Urinary bladder (tissue), 4 donors: ENCODE data around the gene FHOD3. TPM values are rescaled to one million over a fixed set of nuclear protein-coding genes. Genes with fewer than 3 reads are reported as not detected.
"Not testable (repeated sequence)": the region's sequence is repeated elsewhere in the genome, so short reads cannot be mapped to it uniquely, and the experiment has no call there.

Source experiments
- DNase-seq: peaks from one replicate; pipeline ENCODE4 v3.0.0-alpha.2; 2015; ENCODE audit errors: extremely low spot score
- H3K27ac ChIP-seq: one replicate; pipeline ENCODE4 v1.5.1; 2013; ENCODE audit warnings: low read depth, mild to moderate bottlenecking, moderate library complexity
- H3K36me3 ChIP-seq: one replicate; pipeline ENCODE4 v1.6.1; 2013; ENCODE audit warnings: mild to moderate bottlenecking, moderate library complexity; ENCODE audit not compliant: insufficient read depth
- H3K4me1 ChIP-seq: one replicate; pipeline ENCODE4 v1.6.1; 2013; ENCODE audit warnings: mild to moderate bottlenecking, moderate library complexity; ENCODE audit not compliant: insufficient read depth
- H3K4me3 ChIP-seq: one replicate; pipeline ENCODE4 v1.5.1; 2013; ENCODE audit warnings: low read depth, low read length
- WGBS: extraction: QIAGEN DNeasy Blood & Tissue Kit; methylation state at CpG from one replicate; pipeline ENCODE4 v1.1.7; 2013; 5-methylcytosine and 5-hydroxymethylcytosine counted together
- polyA plus RNA-seq: library from polyadenylated mRNA; stranded (reverse); fragments of 200-250 nt; gene quantifications from one replicate; pipeline ENCODE4 v1.2.3, GENCODE V29; 2013
- total RNA-seq: library from RNA; depleted of rRNA; stranded (reverse); fragments of >200 nt; gene quantifications from one replicate; pipeline ENCODE4 v1.2.3, GENCODE V29; 2014
- donor health status: healthy with polysubstance abuse.
- donor health status: healthy.

Gene FHOD3
- total and polyA plus RNA-seq, 2 donors, result 27.2 to 35.4 TPM

DNA sequence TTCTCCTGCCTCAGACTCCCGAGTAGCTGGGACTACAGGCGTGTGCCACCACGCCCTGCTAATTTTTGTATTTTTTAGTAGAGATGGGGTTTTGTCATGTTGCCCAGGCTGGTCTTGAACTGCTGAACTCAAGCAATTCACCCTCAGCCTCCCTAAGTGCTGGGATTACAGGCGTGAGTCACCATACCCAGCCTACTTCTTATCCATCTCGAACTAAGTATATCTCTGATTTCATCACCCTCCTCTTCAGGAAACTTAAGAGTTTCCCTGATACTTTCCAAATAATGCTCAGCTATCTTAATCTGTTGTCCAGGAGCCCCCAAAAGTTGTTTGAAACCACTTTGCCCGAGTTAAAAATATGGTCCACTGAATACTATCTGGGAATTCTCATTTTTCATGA, 59.2 kb downstream of the FHOD3 start:
- not testable (repeated sequence) for H3K4me3 ChIP-seq, H3K4me1 ChIP-seq, H3K36me3 ChIP-seq, DNase-seq, H3K27ac ChIP-seq
- WGBS, result 90% methylated on average over 6 of the region's 6 CpGs

DNA sequence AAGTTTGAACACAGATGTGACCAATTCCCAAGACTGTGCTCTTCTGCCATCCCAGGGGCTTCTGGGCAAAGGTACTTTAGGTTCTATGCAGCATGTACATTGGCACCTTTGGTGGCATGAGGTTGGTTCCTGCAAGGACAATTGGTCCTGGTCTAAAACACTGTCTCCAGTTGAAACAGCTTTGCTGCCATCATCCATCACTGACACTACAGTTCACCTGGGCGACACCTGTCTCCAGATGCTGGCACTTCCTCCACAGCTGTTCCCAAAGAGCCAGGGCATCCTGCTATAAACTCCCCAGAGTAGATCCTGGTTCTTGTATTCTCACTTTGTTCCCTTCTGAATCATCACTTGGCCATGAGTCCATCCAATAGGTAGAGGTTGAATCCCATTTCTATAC, 60.6 kb downstream of the FHOD3 start:
- 96% methylated on average over 1 of the region's 1 CpG for WGBS
- H3K27ac ChIP-seq, result no peak overlapping the region
- H3K4me1 ChIP-seq, result no peaks in the 10 kb centered on the region
- H3K36me3 ChIP-seq, result no peaks in the 10 kb centered on the region
- DNase-seq, result no peak
- no peak overlapping the region for H3K4me3 ChIP-seq

DNA sequence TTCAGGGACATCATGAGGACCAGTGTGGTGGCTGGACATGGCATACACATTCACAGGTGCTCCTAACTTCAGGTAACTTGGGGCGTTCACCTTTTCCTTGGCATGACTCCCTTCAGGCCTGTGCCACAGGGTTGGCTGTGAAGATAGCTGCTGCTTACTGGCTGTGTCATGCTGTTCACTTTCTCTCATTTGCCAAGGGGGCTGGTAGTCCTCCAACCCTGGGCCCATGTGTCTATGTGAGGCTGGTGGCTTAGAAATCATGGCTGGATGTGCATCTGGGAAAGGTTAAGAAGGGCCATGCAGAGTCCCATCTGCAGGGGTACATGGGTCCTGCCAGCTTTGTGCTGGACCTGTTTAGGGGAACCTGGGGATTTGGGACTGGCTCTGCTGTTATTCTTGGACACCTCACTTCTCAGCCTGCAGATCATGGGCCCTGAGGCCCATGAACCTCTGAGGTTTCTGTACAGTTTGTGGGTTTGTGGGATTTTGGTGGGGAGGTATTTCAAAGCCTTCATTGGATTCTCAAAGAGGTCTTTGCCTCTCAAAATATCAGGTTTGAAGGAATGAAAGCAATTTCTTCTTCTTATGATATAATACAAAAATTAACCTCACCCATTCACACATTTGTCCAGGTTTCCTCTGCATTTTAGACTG, 62.9 kb downstream of the FHOD3 start:
- H3K27ac ChIP-seq, result no peak overlapping the region
- no peak for DNase-seq
- WGBS, result 96% methylated on average over 1 of the region's 1 CpG
- no peak overlapping the region for H3K4me3 ChIP-seq
- H3K4me1 ChIP-seq, result no peaks in the 10 kb centered on the region
- H3K36me3 ChIP-seq, result no peaks in the 10 kb centered on the region

DNA sequence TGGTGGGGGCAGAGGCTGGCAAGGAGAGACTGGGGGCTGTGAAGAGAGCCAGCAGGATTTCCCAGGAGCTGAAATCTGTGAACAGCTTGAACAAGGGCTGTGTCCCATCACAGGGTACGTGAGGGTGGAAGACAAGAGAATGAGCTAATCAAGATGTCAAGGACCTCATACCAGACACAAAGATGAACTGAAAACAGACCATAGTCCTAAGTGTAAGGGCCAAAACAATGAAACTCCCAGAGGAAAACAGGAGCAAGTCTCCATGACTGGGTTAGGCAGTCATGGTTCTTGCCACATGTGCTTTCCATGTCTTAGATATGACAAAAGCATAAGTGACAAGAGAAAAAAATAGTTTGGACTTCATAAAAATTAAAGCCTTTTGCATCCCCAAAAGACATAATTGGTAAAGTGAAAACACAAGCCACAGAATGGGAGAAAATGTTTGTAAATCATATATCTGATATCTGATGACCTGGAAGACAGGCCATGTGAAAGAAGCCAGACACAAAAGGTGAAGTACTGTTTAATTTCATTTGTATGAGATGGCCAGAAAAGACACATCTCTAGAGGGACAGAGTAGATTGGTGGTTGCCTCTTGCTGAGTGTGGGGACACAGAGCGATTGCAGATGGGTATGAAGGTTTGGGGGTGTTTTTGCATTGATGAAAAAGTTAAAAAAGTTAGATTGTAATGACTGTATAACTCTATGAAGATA, 67.6 kb downstream of the FHOD3 start:
- H3K36me3 ChIP-seq, result no peaks in the 10 kb centered on the region
- DNase-seq, result no peak
- H3K27ac ChIP-seq, result no peak overlapping the region

DNA sequence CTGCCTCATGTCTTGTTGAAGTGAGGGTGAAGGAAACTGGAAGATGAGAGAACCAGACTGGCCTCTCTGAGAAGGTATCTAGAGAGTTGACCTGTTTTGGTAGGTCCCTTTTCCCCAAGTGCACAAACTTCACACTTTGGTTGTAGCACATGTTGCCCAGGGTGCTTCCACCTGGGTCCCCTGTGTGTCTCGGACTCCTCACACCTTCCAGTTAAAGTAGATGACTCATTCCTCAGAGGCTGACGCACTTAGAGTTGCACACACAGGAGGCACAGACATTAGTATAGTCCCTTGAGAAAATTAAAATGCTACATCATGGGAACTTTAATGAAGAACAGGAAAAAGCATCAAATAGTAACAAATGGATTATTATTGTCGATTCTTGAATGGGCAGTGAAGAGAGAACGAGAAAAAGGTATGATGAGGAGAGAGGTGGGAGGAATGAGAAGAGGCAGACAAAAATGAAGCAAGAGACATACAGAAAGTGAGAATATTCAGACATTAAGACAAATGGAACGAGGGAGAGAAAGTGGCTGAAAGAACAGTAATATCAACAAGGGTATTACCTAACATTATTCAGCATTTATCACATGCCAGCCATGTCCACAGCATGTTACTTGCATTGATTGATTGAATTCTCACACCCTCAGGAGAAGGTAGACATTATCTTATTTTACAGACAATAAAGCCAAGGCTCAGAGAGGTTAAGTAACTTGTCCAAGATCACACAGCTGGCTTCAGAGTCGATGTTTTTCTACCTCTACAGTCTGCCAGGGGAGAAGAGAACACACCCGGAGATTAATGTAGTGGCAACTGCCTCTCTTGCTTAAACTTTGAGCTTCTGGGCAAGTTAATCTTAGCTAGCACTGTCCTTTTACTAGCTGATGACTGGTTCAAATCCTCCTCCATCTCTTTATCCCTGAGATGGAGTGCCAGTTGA, 68.6 kb downstream of the FHOD3 start:
- 91% methylated on average over 7 of the region's 7 CpGs for WGBS
- H3K4me3 ChIP-seq, result no peak overlapping the region
- no peaks in the 10 kb centered on the region for H3K36me3 ChIP-seq
- no peaks in the 10 kb centered on the region for H3K4me1 ChIP-seq
- H3K27ac ChIP-seq, result no peak overlapping the region
- DNase-seq, result no peak

More for the DNA sequence above, 67.6 kb downstream of the FHOD3 start:
- no peak overlapping the region for H3K4me3 ChIP-seq
- 89% methylated on average over 2 of the region's 2 CpGs for WGBS
- no peaks in the 10 kb centered on the region for H3K4me1 ChIP-seq

DNA sequence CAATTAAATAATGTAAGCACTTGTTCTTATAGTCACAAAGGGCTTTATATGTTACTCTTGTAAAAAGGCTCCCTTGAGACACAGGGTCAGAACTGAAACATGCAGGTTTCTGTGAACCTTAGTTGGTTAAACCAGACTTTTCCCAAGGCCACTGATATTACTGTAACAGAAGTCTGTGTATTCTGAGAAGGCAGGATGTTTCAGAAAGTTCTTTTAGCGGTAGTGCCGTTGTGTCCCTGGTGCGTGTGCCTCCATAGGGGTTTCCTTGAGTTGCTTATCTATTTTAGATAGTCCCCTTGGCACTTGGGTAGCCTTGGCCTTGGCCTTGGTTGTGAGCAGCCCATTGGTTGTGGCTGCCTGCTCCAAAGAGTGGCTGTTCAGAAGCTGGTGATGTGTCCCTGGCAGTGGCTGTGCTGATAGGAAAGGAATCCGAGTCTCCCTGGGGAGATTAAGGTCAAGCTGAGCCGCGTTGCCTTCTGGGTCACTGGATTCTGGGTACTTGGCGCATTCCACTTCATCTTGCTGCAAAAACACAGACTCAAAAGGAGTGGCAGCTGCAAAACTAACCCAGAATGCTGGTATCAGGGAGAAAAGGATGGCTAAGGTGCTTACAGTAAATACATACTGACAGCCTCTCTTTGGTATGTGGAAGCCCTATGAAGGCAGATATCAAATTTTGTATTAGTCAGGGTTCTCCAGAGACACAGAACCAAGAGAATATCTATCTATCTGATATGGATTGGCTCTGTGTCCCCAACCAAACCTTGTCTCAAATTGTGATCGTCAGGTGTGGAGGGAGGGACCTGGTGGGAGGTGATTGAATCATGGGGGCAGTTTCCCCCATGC, 69.7 kb downstream of the FHOD3 start:
- no peaks in the 10 kb centered on the region for H3K4me1 ChIP-seq
- 59% methylated on average over 8 of the region's 8 CpGs for WGBS
- no peak overlapping the region for H3K4me3 ChIP-seq
- H3K36me3 ChIP-seq, result no peaks in the 10 kb centered on the region
- no peak for DNase-seq
- H3K27ac ChIP-seq, result no peak overlapping the region

DNA sequence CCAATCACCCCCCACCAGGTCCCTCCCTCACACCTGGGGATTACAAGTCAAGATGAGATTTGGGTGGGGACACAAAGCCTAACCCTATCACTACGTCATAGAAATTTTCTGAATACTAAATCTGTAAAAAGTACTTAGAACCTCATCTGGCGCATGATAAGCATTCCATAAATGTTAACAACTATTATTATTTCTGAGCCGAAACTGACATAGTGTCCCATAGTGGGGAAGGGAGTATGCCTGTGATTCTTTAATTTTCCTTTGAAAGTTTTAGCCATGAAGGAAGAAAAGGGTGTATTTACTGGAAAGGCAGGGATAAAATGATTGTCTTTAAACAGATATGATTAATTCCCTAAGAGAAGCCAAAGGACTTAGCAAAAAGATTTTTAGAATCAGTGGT, 71.4 kb downstream of the FHOD3 start:
- Histone ChIP-seq H3K4me1 (no peaks in the 10 kb centered on the region), H3K27ac (no peak overlapping the region), H3K36me3 (no peaks in the 10 kb centered on the region), H3K4me3 (no peak overlapping the region)
- 75% methylated on average over 3 of the region's 3 CpGs for WGBS
- DNase-seq, result no peak

DNA sequence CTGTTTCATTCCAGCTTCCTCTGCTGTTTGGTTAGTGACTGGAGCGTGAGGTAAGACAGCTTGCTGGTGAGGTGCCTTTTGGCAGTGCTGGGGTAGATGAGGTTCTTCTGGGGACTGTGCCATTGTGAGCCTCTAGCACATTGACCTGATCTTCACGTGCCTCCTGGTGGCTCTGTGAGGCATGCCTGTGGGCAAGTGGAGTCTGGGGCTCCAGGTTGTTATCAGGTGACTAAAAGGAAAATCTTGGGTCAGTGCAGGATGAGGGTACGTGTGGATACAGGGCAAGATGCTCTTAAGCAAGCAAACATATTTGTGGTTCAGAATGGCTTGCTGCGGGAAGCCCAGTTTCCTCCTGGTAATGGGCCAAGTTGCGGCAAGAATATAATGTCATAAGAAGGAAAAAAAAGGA, 75.4 kb downstream of the FHOD3 start:
- DNase-seq, result no peak
- Histone ChIP-seq H3K27ac (no peak overlapping the region), H3K4me3 (no peak overlapping the region), H3K4me1 (no peaks in the 10 kb centered on the region), H3K36me3 (no peaks in the 10 kb centered on the region)
- WGBS, result 76% methylated on average over 5 of the region's 5 CpGs

DNA sequence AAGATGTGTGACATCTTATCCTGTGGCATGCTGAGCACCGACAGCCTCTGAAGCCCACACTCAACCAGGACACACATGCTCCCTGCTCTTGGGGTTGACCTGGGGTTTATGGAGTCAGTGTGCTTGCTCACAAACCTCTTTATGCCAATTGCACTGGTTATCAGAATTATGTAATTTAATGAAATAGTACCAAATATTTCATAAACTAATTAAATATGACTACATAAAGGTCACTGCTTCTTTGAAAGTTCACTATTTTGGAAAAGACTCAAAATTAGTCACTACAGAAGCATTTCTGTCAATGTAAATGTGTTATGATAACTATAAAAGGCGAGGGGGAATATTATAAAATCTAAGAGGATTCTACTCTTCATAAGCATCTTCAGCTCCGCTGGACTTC, 76.7 kb downstream of the FHOD3 start:
- Histone ChIP-seq H3K4me3 (no peak overlapping the region), H3K4me1 (no peaks in the 10 kb centered on the region), H3K36me3 (no peaks in the 10 kb centered on the region), H3K27ac (no peak overlapping the region)
- WGBS, result 75% methylated on average over 3 of the region's 3 CpGs
- DNase-seq, result no peak

DNA sequence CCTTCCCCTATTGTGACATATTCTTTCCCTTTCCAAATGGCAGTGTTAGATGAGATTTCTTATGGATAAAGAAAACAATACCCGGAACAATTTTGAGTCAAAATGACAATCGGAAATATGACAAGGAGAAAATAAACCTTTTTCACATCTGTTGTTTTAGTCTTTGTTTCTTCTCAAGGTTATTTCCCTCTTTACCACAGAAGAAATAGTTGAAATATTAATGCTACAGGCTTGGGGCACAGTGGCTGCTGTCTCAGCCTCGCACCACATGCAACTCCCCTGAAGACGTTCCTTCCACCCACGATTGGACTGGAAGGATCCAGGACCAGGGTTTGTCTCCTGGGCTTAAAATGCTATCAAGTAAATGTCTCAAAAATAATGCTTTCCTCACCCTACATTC, 77.6 kb downstream of the FHOD3 start:
- no peaks in the 10 kb centered on the region for H3K4me1 ChIP-seq
- no peaks in the 10 kb centered on the region for H3K36me3 ChIP-seq
- no peak overlapping the region for H3K4me3 ChIP-seq
- DNase-seq, result no peak
- WGBS, result 90% methylated on average over 5 of the region's 5 CpGs
- no peak overlapping the region for H3K27ac ChIP-seq

DNA sequence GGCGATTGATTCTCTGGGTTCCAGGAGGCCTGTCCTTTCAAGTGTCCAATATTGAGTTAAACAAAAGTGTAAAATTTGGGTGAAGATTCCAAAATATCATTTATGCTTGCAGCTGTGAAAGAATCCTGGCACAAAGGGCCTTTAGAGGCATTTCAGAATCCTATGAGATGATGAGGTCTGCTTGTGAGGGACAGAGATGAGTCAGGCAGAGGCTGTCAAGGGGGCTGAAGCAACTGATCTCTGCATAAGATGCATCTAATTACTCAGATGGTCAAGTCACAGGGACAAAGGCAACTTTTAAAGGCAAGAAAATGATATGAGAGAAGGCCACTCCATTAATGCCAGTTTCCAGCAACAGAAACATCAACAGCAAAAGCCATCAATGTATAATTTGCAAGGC, 78.8 kb downstream of the FHOD3 start:
- Histone ChIP-seq H3K27ac (no peak overlapping the region), H3K4me3 (no peak overlapping the region), H3K4me1 (no peaks in the 10 kb centered on the region), H3K36me3 (no peaks in the 10 kb centered on the region)
- no peak for DNase-seq
- WGBS, result 92% methylated on average over 1 of the region's 1 CpG

DNA sequence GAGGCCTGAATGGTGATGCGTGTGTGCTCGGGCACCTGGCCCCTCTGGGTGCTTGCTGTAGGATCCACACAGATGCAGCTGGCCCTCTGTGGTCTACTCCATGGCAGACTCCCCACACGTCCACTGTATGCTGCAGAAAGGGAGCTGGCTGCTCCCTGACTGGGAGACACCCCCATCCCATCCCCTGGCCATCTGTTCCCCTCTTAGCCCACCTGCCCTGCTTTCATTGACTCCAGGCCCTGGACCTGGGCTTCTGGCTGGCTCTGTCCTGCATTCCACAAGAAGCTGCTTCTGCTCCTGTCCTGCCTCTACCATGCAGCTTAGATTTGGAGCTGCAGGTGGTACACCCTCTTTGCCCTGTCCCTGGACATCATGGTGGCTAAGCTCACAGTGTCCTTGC, 80.1 kb downstream of the FHOD3 start:
- Histone ChIP-seq H3K27ac (no peak overlapping the region), H3K4me1 (no peaks in the 10 kb centered on the region), H3K4me3 (no peak overlapping the region), H3K36me3 (no peaks in the 10 kb centered on the region)
- no peak for DNase-seq
- WGBS, result 86% methylated on average over 3 of the region's 3 CpGs

DNA sequence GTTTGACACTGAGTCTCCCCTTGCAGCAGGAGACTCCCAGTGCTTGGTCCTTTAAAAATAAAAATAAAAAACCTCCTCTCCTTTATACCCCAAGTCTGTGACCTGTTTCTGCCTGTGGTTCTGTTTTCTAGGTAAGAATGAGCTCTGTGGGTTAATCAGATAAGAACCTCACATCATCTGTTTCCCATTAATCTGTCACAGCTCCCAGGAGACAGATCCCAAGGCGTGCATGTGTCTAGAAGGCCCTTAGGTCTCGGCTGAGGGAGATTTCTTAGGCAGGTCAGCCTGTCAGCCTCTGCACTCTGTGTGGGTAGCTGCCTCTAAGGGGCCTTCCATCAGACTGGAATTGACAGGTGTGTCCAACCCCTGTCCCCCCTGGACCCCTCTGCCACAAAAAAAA, 80.7 kb downstream of the FHOD3 start:
- no peaks in the 10 kb centered on the region for H3K4me1 ChIP-seq
- no peak overlapping the region for H3K4me3 ChIP-seq
- WGBS, result 74% methylated on average over 2 of the region's 2 CpGs
- no peak for DNase-seq
- H3K36me3 ChIP-seq, result no peaks in the 10 kb centered on the region
- no peak overlapping the region for H3K27ac ChIP-seq
